Karpas-422 (cell line): Measurements from ENCODE around the gene HPSE2. TPM values are rescaled to one million over a fixed set of nuclear protein-coding genes. Genes with fewer than 3 reads are reported as not detected.

Source experiments
- DNase-seq: peaks from one replicate; pipeline ENCODE4 v3.0.0-alpha.2; 2015
- H2AFZ ChIP-seq: fragments of 200-600 bp; sonication (generic); 2 replicates; pipeline ENCODE4 v1.6.1; 2014; ENCODE audit warnings: antibody characterized with exemption, low read length, mixed read lengths
- H3K27ac ChIP-seq: fragments of 200-600 bp; sonication (generic); 2 replicates; pipeline ENCODE4 v1.5.1; 2014; ENCODE audit warnings: mild to moderate bottlenecking, low read length, moderate library complexity
- H3K27me3 ChIP-seq: fragments of 200-600 bp; sonication (generic); 2 replicates; pipeline ENCODE4 v1.6.1; 2014; ENCODE audit warnings: low read length, mixed read lengths
- H3K36me3 ChIP-seq: fragments of 200-600 bp; sonication (generic); 2 replicates; pipeline ENCODE4 v1.6.1; 2014; ENCODE audit warnings: low read length, mixed read lengths; ENCODE audit not compliant: insufficient read depth
- H3K4me1 ChIP-seq: fragments of 200-600 bp; sonication (generic); 2 replicates; pipeline ENCODE4 v1.6.1; 2014; ENCODE audit warnings: mild to moderate bottlenecking, low read length, mixed read lengths
- H3K4me2 ChIP-seq: fragments of 200-600 bp; sonication (generic); 2 replicates; pipeline ENCODE4 v1.6.1; 2014; ENCODE audit warnings: low read length, low read depth, mild to moderate bottlenecking; ENCODE audit not compliant: poor library complexity, severe bottlenecking
- H3K4me3 ChIP-seq: fragments of 200-600 bp; sonication (generic); 2 replicates; pipeline ENCODE4 v1.5.1; 2014; ENCODE audit warnings: mild to moderate bottlenecking, antibody characterized with exemption, low read length, mixed read lengths
- H3K79me2 ChIP-seq: fragments of 200-600 bp; sonication (generic); 2 replicates; pipeline ENCODE4 v1.6.1; 2014; ENCODE audit warnings: mild to moderate bottlenecking, low read length, mixed read lengths
- H3K9ac ChIP-seq: fragments of 200-600 bp; sonication (generic); 2 replicates; pipeline ENCODE4 v1.6.0; 2014; ENCODE audit warnings: low read length
- H3K9me2 ChIP-seq: fragments of 200-600 bp; sonication (generic), shearing (Covaris generic); replicated peaks from 2 replicates; pipeline ENCODE4 v1.6.0; 2014; ENCODE audit warnings: mild to moderate bottlenecking, low read length, moderate library complexity; ENCODE audit not compliant: insufficient read depth
- H3K9me3 ChIP-seq: fragments of 300-700, 200-600 bp; sonication (generic); 2 replicates; pipeline ENCODE4 v1.6.1; 2014; ENCODE audit warnings: low read length, mixed read lengths
- H4K20me1 ChIP-seq: fragments of 200-600 bp; sonication (generic); 2 replicates; pipeline ENCODE4 v1.6.1; 2014; ENCODE audit warnings: mild to moderate bottlenecking, antibody characterized with exemption, low read length, low read depth; ENCODE audit not compliant: insufficient read depth
- total RNA-seq: library from RNA; depleted of rRNA; stranded (reverse); fragments of >200 nt; shearing (Covaris generic); gene quantifications from 2 replicates; pipeline ENCODE4 v1.2.3, GENCODE V29; 2014; ENCODE audit warnings: low replicate concordance

Gene HPSE2
- total RNA-seq, 1 experiment from 2014 or later = not detected

DNA sequence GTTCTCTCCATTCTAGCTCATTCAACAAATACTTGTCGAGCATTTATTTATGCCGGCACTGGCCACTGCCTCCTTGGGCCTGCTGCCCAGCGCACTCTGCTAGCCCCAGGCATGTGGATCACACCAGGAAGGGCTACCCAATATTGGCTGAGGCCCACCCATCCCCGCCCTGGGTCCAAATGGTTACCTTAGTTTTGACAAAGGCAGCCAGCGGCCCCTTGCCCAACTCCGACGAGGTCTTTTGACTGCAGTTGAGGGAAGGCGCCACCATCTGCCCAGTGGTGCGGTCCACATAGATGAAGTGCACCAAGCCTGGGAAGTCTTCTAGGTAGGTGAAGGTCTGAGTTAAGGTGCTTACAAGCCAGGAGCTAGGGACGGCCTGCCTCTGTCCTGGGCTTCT is 813.5 kb downstream of the HPSE2 start:
- no peaks in the 10 kb centered on the region for H3K4me1 ChIP-seq
- no peaks in the 10 kb centered on the region for H3K36me3 ChIP-seq
- H3K9me3 ChIP-seq = no peaks in the 10 kb centered on the region
- no peak overlapping the region for H3K4me3 ChIP-seq
- no peaks in the 10 kb centered on the region for H3K79me2 ChIP-seq
- no peaks in the 10 kb centered on the region for H3K9me2 ChIP-seq
- no peak overlapping the region for H3K9ac ChIP-seq
- no peaks in the 10 kb centered on the region for H3K27me3 ChIP-seq
- no peak overlapping the region for H3K27ac ChIP-seq
- H2AFZ ChIP-seq = no peak overlapping the region
- DNase-seq = no peak
- H3K4me2 ChIP-seq = no peak overlapping the region
- H4K20me1 ChIP-seq = no peaks in the 10 kb centered on the region

DNA sequence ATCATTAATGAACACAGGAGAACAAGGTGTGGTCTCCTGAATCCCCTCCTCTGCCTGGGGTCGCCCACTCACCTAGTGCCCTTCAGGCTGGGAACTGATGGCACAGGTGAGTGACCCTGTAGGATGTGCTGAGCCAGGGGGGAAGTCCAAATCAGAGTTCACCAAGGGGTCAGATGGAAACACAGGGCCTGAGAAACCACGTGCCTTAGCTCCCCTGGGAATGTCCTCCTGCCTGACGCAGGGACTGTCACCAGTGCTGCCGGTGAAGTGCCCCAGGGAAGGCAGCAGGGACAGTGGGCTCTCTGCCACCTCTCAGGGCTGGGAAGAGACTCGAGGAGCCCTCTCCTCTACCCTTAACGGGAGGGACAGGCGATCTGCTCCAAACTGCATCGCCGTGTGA is 814.9 kb downstream of the HPSE2 start:
- Histone ChIP-seq H3K9me3 (no peaks in the 10 kb centered on the region), H3K4me3 (no peak overlapping the region), H3K27me3 (no peaks in the 10 kb centered on the region), H3K9me2 (no peaks in the 10 kb centered on the region), H3K4me2 (no peak overlapping the region), H3K79me2 (no peaks in the 10 kb centered on the region), H4K20me1 (no peaks in the 10 kb centered on the region), H3K36me3 (no peaks in the 10 kb centered on the region), H2AFZ (no peak overlapping the region), H3K27ac (no peak overlapping the region), H3K4me1 (no peaks in the 10 kb centered on the region), H3K9ac (no peak overlapping the region)
- no peak for DNase-seq

DNA sequence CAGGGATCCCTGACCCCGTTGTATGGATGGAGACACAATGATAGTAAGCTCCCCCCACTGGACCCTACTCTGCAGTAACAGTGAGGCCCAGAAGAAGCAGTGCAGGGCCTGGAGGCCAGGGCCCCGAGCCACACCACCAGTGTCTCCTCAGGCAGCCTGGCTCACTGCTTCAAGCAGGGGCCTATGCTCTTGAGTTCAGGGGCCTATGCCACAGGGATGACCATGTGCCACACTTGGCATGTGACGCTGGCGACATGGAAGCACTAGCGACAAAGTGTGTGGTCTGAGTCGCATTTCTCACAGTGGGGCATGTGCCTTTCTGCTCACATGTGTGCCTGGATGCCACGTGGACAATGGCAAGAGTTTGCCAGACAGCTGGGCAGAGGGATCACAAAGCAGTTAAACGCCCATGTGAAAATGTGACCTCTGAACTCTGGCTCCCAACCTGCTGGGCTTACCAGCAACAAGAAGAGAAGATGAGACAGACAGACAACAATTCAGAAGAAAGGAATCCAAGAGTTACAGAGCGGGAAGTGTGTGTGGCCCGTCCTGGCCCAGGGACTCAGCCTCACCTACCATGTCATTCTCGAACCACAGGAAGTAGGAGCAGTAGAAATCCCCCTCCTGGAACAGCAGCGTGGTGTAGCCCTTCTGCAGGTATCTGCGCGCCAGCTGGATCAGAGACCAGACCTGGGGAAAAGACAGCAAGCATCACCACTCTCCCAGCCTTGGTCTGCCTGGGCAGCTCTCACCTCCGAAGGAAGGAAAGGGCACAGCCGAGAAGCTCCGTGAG is 816.0 kb downstream of the HPSE2 start:
- no peaks in the 10 kb centered on the region for H3K9me2 ChIP-seq
- no peaks in the 10 kb centered on the region for H3K4me1 ChIP-seq
- H3K27ac ChIP-seq = no peak overlapping the region
- no peak for DNase-seq
- no peaks in the 10 kb centered on the region for H4K20me1 ChIP-seq
- H3K36me3 ChIP-seq = no peaks in the 10 kb centered on the region
- H3K9ac ChIP-seq = no peak overlapping the region
- H3K4me2 ChIP-seq = no peak overlapping the region
- H2AFZ ChIP-seq = no peak overlapping the region
- no peak overlapping the region for H3K4me3 ChIP-seq
- no peaks in the 10 kb centered on the region for H3K9me3 ChIP-seq
- H3K27me3 ChIP-seq = no peaks in the 10 kb centered on the region
- H3K79me2 ChIP-seq = no peaks in the 10 kb centered on the region

DNA sequence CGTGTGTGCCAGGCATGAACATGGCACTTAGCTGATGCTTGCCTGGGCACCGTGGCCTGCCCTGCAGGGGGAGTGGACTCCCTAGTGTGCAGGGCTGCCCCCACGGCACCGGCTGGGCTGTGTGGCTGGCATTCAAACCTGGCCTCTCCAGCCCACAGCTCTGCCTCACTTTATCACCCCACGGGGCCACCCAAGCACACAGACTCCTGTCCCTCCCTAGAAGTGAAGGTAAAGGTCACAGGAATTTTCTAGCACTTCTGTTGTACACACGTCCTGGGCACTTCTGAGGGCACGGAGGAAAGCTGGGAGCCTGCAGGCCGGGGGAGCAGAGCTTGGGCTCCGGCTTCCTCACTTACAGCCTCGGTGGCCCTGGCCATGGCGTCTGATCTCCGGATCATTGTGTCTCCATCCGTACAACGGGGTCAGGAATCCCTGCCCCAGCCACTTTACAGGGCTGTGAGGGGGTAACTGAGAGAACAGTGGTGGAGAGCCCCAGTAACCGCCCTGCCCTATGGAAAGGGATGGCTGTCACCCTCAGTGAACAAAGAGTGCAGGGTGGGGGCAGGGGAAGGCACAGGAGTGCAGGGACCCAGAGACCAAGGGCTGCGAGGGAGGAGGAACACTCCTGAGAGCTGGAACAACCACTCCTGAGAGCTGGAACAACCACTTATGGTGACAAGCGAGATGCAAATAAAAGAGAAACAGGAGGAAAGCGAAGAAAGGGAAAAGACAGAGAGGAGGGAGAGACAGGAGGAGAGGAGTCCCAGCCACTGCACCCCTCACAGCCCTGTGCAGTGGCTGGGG is 816.8 kb downstream of the HPSE2 start:
- Histone ChIP-seq H3K4me1 (no peaks in the 10 kb centered on the region), H2AFZ (no peak overlapping the region), H4K20me1 (no peaks in the 10 kb centered on the region), H3K4me2 (no peak overlapping the region), H3K9ac (no peak overlapping the region), H3K9me3 (no peaks in the 10 kb centered on the region), H3K27me3 (no peaks in the 10 kb centered on the region), H3K27ac (no peak overlapping the region), H3K9me2 (no peaks in the 10 kb centered on the region), H3K4me3 (no peak overlapping the region), H3K79me2 (no peaks in the 10 kb centered on the region), H3K36me3 (no peaks in the 10 kb centered on the region)
- no peak for DNase-seq

DNA sequence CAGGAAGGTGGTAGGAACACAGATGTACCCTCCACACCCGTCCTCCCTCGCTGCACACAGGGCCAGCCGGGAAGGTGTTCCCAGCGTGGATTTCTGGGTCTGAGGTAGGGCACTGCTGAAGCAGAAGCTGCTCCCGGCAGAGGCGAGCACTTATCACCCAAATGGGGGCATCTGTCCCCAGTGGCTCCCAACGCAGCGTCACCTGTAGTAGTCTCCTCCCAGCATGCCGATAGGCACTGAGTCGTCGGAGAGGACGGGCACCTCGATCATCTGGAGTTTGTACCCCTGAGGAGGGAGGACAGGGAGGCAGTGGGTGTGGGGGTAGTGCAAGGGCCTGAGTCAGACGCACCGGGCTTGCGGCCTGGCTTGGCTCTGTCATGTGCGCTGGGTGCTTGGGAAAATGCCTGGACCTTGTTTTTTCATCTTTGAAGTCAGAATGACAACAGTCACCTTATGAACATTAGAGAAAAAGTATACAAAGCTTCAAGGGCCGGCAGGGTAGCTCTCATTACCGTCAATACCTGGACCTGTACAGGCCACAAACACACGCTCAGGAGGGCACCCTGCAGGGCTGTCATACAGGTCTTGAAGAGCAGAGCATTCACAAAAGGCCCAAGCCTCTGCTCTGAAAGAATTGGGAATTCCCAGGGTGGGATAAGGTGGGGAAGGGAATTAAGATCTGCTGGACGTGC is 817.5 kb downstream of the HPSE2 start:
- no peaks in the 10 kb centered on the region for H3K36me3 ChIP-seq
- no peak overlapping the region for H3K27ac ChIP-seq
- H3K4me2 ChIP-seq = no peak overlapping the region

GRCh38 chr10:98417481-98417959 is 818.1 kb downstream of the HPSE2 start:
- H2AFZ ChIP-seq = no peak overlapping the region
- no peaks in the 10 kb centered on the region for H3K79me2 ChIP-seq
- no peak for DNase-seq
- no peak overlapping the region for H3K4me3 ChIP-seq
- no peaks in the 10 kb centered on the region for H3K4me1 ChIP-seq
- no peaks in the 10 kb centered on the region for H3K9me3 ChIP-seq
- H3K9me2 ChIP-seq = no peaks in the 10 kb centered on the region
- H3K36me3 ChIP-seq = no peaks in the 10 kb centered on the region
- H3K4me2 ChIP-seq = no peak overlapping the region
- H3K27me3 ChIP-seq = no peaks in the 10 kb centered on the region
- H3K9ac ChIP-seq = no peak overlapping the region
- H3K27ac ChIP-seq = no peak overlapping the region
- H4K20me1 ChIP-seq = no peaks in the 10 kb centered on the region

More for the DNA sequence above, 817.5 kb downstream of the HPSE2 start:
- Histone ChIP-seq H3K9me3 (no peaks in the 10 kb centered on the region), H2AFZ (no peak overlapping the region), H4K20me1 (no peaks in the 10 kb centered on the region), H3K9ac (no peak overlapping the region), H3K4me1 (no peaks in the 10 kb centered on the region), H3K79me2 (no peaks in the 10 kb centered on the region), H3K9me2 (no peaks in the 10 kb centered on the region), H3K4me3 (no peak overlapping the region), H3K27me3 (no peaks in the 10 kb centered on the region)
- DNase-seq = no peak

GRCh38 chr10:98416606-98417388 is 818.9 kb downstream of the HPSE2 start:
- Histone ChIP-seq H3K9me3 (no peaks in the 10 kb centered on the region), H3K79me2 (no peaks in the 10 kb centered on the region), H2AFZ (no peak overlapping the region), H3K4me2 (no peak overlapping the region), H3K9me2 (no peaks in the 10 kb centered on the region), H3K36me3 (no peaks in the 10 kb centered on the region), H3K27ac (no peak overlapping the region), H3K4me3 (no peak overlapping the region), H4K20me1 (no peaks in the 10 kb centered on the region), H3K9ac (no peak overlapping the region), H3K4me1 (no peaks in the 10 kb centered on the region), H3K27me3 (no peaks in the 10 kb centered on the region)
- DNase-seq = no peak
